WTC11 (cell line): ENCODE data around the gene MEX3C. TPM values are rescaled to one million over a fixed set of nuclear protein-coding genes. Genes with fewer than 3 reads are reported as not detected.

Experiments
- ATAC-seq: fragments of 200-7000 bp; cut with Tn5 transposase; 2 replicates; pipeline ENCODE4 v1.10.0; 2021; ENCODE audit warnings: mild to moderate bottlenecking, moderate library complexity
- CTCF ChIA-PET: fragments of 300-600 bp; sonication (Branson Sonifier 250); formaldehyde crosslinking; loops from one replicate; lab custom pipeline; 2021; ENCODE audit warnings: antibody characterized with exemption; lab: Charles Lee
- POLR2A ChIA-PET: fragments of 350-600 bp; sonication (Branson Sonifier 250); formaldehyde crosslinking; loops from one replicate; lab custom pipeline; 2021; ENCODE audit warnings: antibody characterized with exemption; lab: Charles Lee
- DNase-seq: peaks from one replicate; pipeline ENCODE4 v3.0.0; 2021; ENCODE audit warnings: low spot score
- H3K27ac Mint-ChIP-seq: 2 replicates; pipeline ENCODE4 v1.8.0; 2021; ENCODE audit warnings: mixed read lengths
- H3K27me3 Mint-ChIP-seq: 2 replicates; pipeline ENCODE4 v1.8.0; 2021; ENCODE audit warnings: low read depth, mild to moderate bottlenecking, moderate library complexity, mixed read lengths
- H3K36me3 Mint-ChIP-seq: 2 replicates; pipeline ENCODE4 v1.8.0; 2021; ENCODE audit warnings: mixed read lengths
- H3K4me1 Mint-ChIP-seq: 2 replicates; pipeline ENCODE4 v1.8.0; 2022; ENCODE audit warnings: mixed read lengths
- H3K4me3 Mint-ChIP-seq: 2 replicates; pipeline ENCODE4 v1.8.0; 2021; ENCODE audit warnings: mild to moderate bottlenecking, moderate library complexity, mixed read lengths
- H3K9me3 Mint-ChIP-seq: 2 replicates; pipeline ENCODE4 v1.8.0; 2021; ENCODE audit warnings: mixed read lengths
- ARID4B ChIP-seq: sonication (generic); formaldehyde crosslinking; IDR thresholded peaks from 2 replicates; pipeline ENCODE4 v1.8.0; 2023; ENCODE audit warnings: missing genetic modification reagents, mild to moderate bottlenecking, borderline replicate concordance
- CBFB ChIP-seq: sonication (generic); formaldehyde crosslinking; IDR thresholded peaks from 2 replicates; pipeline ENCODE4 v1.8.1; 2022; ENCODE audit warnings: mild to moderate bottlenecking, low read depth, missing genetic modification reagents
- CDX4 ChIP-seq: fragments of 250-450 bp; sonication (Bioruptor Pico); IDR thresholded peaks from 2 replicates; pipeline ENCODE4 v1.9.0; 2021; ENCODE audit warnings: moderate library complexity, mild to moderate bottlenecking, inconsistent platforms, borderline replicate concordance
- CREM ChIP-seq: sonication (generic); formaldehyde crosslinking; IDR thresholded peaks from 2 replicates; pipeline ENCODE4 v1.8.1; 2022; ENCODE audit warnings: mild to moderate bottlenecking, missing genetic modification reagents, moderate library complexity
- EMX1 ChIP-seq: fragments of 250-450 bp; sonication (Bioruptor Pico); IDR thresholded peaks from 2 replicates; pipeline ENCODE4 v1.8.0; 2021; ENCODE audit warnings: mild to moderate bottlenecking
- FOXJ3 ChIP-seq: sonication (generic); formaldehyde crosslinking; IDR thresholded peaks from 2 replicates; pipeline ENCODE4 v1.9.0; 2021; ENCODE audit warnings: missing genetic modification reagents, mild to moderate bottlenecking, borderline replicate concordance
- GTF2I ChIP-seq: fragments of 250-450 bp; sonication (Bioruptor Pico); conservative IDR thresholded peaks from 2 replicates; pipeline ENCODE4 v1.4.0; 2021; ENCODE audit warnings: mild to moderate bottlenecking
- HMGXB4 ChIP-seq: sonication (generic); formaldehyde crosslinking; IDR thresholded peaks from 2 replicates; pipeline ENCODE4 v1.8.1; 2023; ENCODE audit warnings: mild to moderate bottlenecking, moderate library complexity, missing genetic modification reagents
- IRF1 ChIP-seq: sonication (generic); formaldehyde crosslinking; IDR thresholded peaks from 2 replicates; pipeline ENCODE4 v1.8.0; 2023; ENCODE audit warnings: missing genetic modification reagents
- IRF2 ChIP-seq: sonication (generic); formaldehyde crosslinking; IDR thresholded peaks from 2 replicates; pipeline ENCODE4 v1.8.0; 2022; ENCODE audit warnings: low read depth, missing genetic modification reagents, borderline replicate concordance
- JAZF1 ChIP-seq: fragments of 250-450 bp; sonication (Bioruptor Pico); IDR thresholded peaks from 2 replicates; pipeline ENCODE4 v1.9.0; 2021; ENCODE audit warnings: moderate library complexity, mild to moderate bottlenecking, inconsistent platforms
- KAT7 ChIP-seq: sonication (generic); formaldehyde crosslinking; IDR thresholded peaks from 2 replicates; pipeline ENCODE4 v1.8.1; 2023; ENCODE audit warnings: missing genetic modification reagents, mild to moderate bottlenecking, borderline replicate concordance
- MYBL2 ChIP-seq: sonication (generic); formaldehyde crosslinking; IDR thresholded peaks from 2 replicates; pipeline ENCODE4 v1.8.1; 2023; ENCODE audit warnings: mild to moderate bottlenecking, moderate library complexity, missing genetic modification reagents
- PRDM15 ChIP-seq: sonication (generic); formaldehyde crosslinking; IDR thresholded peaks from 2 replicates; pipeline ENCODE4 v1.8.0; 2022; ENCODE audit warnings: missing genetic modification reagents
- SP1 ChIP-seq: sonication (generic); formaldehyde crosslinking; conservative IDR thresholded peaks from 2 replicates; pipeline ENCODE4 v1.8.1; 2022; ENCODE audit warnings: missing genetic modification reagents
- TEAD1 ChIP-seq: sonication (generic); formaldehyde crosslinking; IDR thresholded peaks from 2 replicates; pipeline ENCODE4 v1.8.0; 2022; ENCODE audit warnings: mild to moderate bottlenecking, missing genetic modification reagents
- ZMAT4 ChIP-seq: fragments of 250-450 bp; sonication (Bioruptor Pico); IDR thresholded peaks from 2 replicates; pipeline ENCODE4 v1.9.0; 2021; ENCODE audit warnings: mild to moderate bottlenecking
- ZNF219 ChIP-seq: sonication (generic); formaldehyde crosslinking; IDR thresholded peaks from 2 replicates; pipeline ENCODE4 v1.8.0; 2023; ENCODE audit warnings: missing genetic modification reagents, mild to moderate bottlenecking, borderline replicate concordance
- ZNF416 ChIP-seq: fragments of 250-450 bp; sonication (Bioruptor Pico); IDR thresholded peaks from 2 replicates; pipeline ENCODE4 v1.9.0; 2021; ENCODE audit warnings: mild to moderate bottlenecking, inconsistent platforms
- ZSCAN18 ChIP-seq: fragments of 250-450 bp; sonication (Bioruptor Pico); IDR thresholded peaks from 2 replicates; pipeline ENCODE4 v2.1.2; 2022; ENCODE audit warnings: mild to moderate bottlenecking, moderate library complexity
- total RNA-seq: library from RNA; stranded (reverse); gene quantifications from 3 replicates; pipeline ENCODE4 v1.2.3, GENCODE V29; 2021

The MEX3C gene
- total RNA-seq, 1 experiment from 2014 or later, result 79.4 TPM

GRCh38 chr18:51211552-51211951, 14.1 kb upstream of the MEX3C start:
- TF ChIP-seq MYBL2 (CRISPR knock-in tag) (no peak), TEAD1 (CRISPR knock-in tag) (no peak), GTF2I (CRISPR knock-in tag) (no peak), ZNF416 (CRISPR knock-in tag) (no peak), CBFB (no peak), PRDM15 (CRISPR knock-in tag) (no peak), HMGXB4 (no peak), IRF1 (CRISPR knock-in tag) (no peak), ZNF219 (CRISPR knock-in tag) (no peak), ARID4B (no peak), SP1 (CRISPR knock-in tag) (no peak), EMX1 (no peak), CREM (CRISPR knock-in tag) (no peak), JAZF1 (no peak), KAT7 (CRISPR knock-in tag) (no peak), ZSCAN18 (no peak), IRF2 (no peak), CDX4 (CRISPR knock-in tag) (no peak), ZMAT4 (CRISPR knock-in tag) (no peak), FOXJ3 (no peak)
- H3K9me3 Mint-ChIP-seq, result no peaks in the 10 kb centered on the region
- ChIA-PET POLR2A (no interaction called here), CTCF (interaction anchor here (0.6 kb wide), 1 partner anchor 13 kb away, joined by 3 read pairs; no protein-coding TSS in a partner anchor)
- H3K27me3 Mint-ChIP-seq, result no peaks in the 10 kb centered on the region
- H3K4me1 Mint-ChIP-seq, result peaks cover 11% of the 10 kb centered on the region
- no peak for DNase-seq
- no peak for ATAC-seq
- no peaks in the 10 kb centered on the region for H3K36me3 Mint-ChIP-seq
- no peak overlapping the region for H3K4me3 Mint-ChIP-seq
- no peak overlapping the region for H3K27ac Mint-ChIP-seq
